T-cell (primary cell): Measurements from ENCODE around the gene CLEC4E. TPM values are rescaled to one million over a fixed set of nuclear protein-coding genes. Genes with fewer than 3 reads are reported as not detected.

Experiments
- ATAC-seq, 4 experiments: fragments of 200-7000 bp in 3 of 4; fragments of 150-1000 bp in 1 of 4; cut with Tn5 transposase; replicated peaks in 1 of 4; 1 replicate in 3 of 4; 2 replicates in 1 of 4; pipeline ENCODE4 v1.10.0; 2021; ENCODE audit warnings: moderate library complexity in 3 of 4, mild to moderate bottlenecking in 2 of 4, moderate number of reproducible peaks in 1 of 4
- CTCF ChIA-PET, 2 donors: fragments of 300-600 bp; sonication (Branson Sonifier 250); formaldehyde crosslinking; loops; one replicate each; lab custom pipeline; 2022; ENCODE audit warnings: antibody characterized with exemption in 2 of 2; lab: Charles Lee
- POLR2A ChIA-PET, 2 donors: fragments of 300-600 bp; sonication (Branson Sonifier 250); formaldehyde crosslinking; loops; one replicate each; lab custom pipeline; 2022; ENCODE audit warnings: antibody characterized with exemption in 2 of 2; lab: Charles Lee
- DNase-seq, 35 experiments: peaks; one replicate each; pipeline versions ENCODE4 v3.0.0 to v3.0.0-alpha.2; 2013 to 2023
- H3K27ac ChIP-seq: one replicate; pipeline ENCODE4 v1.5.1; 2013; ENCODE audit warnings: low read length
- H3K27me3 ChIP-seq, 2 experiments: replicated peaks in 1 of 2; 1 replicate in 1 of 2; 2 replicates in 1 of 2; pipeline versions ENCODE4 v1.6.1 to v1.7.0; 2013; ENCODE audit warnings: low read length in 1 of 2, mixed read lengths in 1 of 2; ENCODE audit not compliant: control insufficient read depth in 2 of 2, insufficient read depth in 2 of 2; ENCODE audit errors: extremely low read depth in 1 of 2
- H3K36me3 ChIP-seq, 2 donors: 1 replicate in 1 of 2; 2 replicates in 1 of 2; pipeline versions ENCODE4 v1.6.1 to v1.7.0; 2013; ENCODE audit warnings: low read length in 1 of 2; ENCODE audit not compliant: control insufficient read depth in 2 of 2, insufficient read depth in 1 of 2; ENCODE audit errors: extremely low read depth in 1 of 2
- H3K4me1 ChIP-seq, 2 experiments: 1 replicate in 1 of 2; 2 replicates in 1 of 2; pipeline versions ENCODE4 v1.6.1 to v1.7.0; 2013; ENCODE audit warnings: low read length in 2 of 2, mixed read lengths in 1 of 2; ENCODE audit not compliant: insufficient read depth in 2 of 2, control insufficient read depth in 1 of 2; ENCODE audit errors: extremely low read depth in 1 of 2
- H3K4me3 ChIP-seq, 2 donors: 1 replicate in 1 of 2; 2 replicates in 1 of 2; pipeline versions ENCODE4 v1.5.1 to v1.7.0; 2013; ENCODE audit warnings: mild to moderate bottlenecking in 2 of 2, low read length in 1 of 2, moderate library complexity in 1 of 2; ENCODE audit not compliant: control insufficient read depth in 1 of 2; ENCODE audit errors: extremely low read depth in 1 of 2
- H3K9me3 ChIP-seq: 2 replicates; pipeline ENCODE4 v1.7.0; 2013
- H3K27ac Mint-ChIP-seq, 2 donors: one replicate each; pipeline ENCODE4 v1.8.0; 2020 to 2021; ENCODE audit warnings: mild to moderate bottlenecking in 2 of 2, mixed read lengths in 2 of 2
- H3K27me3 Mint-ChIP-seq, 2 donors: one replicate each; pipeline ENCODE4 v1.8.0; 2021 to 2022; ENCODE audit warnings: mixed read lengths in 2 of 2
- H3K36me3 Mint-ChIP-seq: one replicate; pipeline ENCODE4 v1.8.0; 2021; ENCODE audit warnings: mixed read lengths
- H3K4me1 Mint-ChIP-seq, 3 donors: one replicate each; pipeline ENCODE4 v1.8.0; 2020 to 2022; ENCODE audit warnings: mixed read lengths in 3 of 3, mild to moderate bottlenecking in 1 of 3
- H3K4me3 Mint-ChIP-seq, 3 donors: one replicate each; pipeline ENCODE4 v1.8.0; 2020 to 2022; ENCODE audit warnings: mild to moderate bottlenecking in 3 of 3, mixed read lengths in 3 of 3, moderate library complexity in 3 of 3
- H3K9me3 Mint-ChIP-seq, 3 donors: one replicate each; pipeline ENCODE4 v1.8.0; 2020 to 2022; ENCODE audit warnings: mixed read lengths in 3 of 3
- WGBS: methylation state at CpG from one replicate; pipeline ENCODE4 v1.1.5; 2013; ENCODE audit warnings: missing lambda C conversion rate; ENCODE audit not compliant: insufficient coverage; 5-methylcytosine and 5-hydroxymethylcytosine counted together
- total RNA-seq, 35 experiments: library from RNA in 6 of 35; stranded (reverse) in 6 of 35; fragments of 120-200 nt in 1 of 35; gene quantifications; one replicate each; pipeline versions ENCODE4 v1.2.1 to v1.2.4 and lab custom pipeline; 2013 to 2026

The CLEC4E gene
- total RNA-seq, 5 donors from 2014 or later (not counting 1 experiment from before 2014, with no cell fraction given): not detected

DNA sequence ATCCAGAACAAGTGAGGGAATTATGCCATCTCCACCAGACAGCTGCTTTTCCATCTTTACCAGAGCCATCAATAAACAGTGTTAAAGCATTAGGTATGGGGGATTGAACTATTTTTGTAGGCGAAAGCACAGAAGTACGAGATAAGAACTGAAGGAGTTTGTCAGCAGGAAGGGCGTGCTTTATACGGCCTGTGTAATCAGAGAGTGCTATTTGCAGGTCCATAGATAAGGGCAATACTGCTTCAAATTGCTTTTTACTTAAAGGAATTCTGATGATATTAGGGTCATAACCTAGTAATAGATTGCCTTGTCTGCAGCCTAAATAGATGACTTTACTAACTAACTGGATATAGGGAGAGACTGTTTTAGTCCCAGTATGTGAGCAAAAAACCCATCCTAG lies 20.3 kb upstream of the CLEC4E start:
- CTCF ChIA-PET: no interaction called here
- Histone ChIP-seq H3K4me1 (no peaks in the 10 kb centered on the region), H3K27ac (no peak overlapping the region), H3K27me3 (peaks cover 0 to 4% of the 10 kb centered on the region in 2 experiments), H3K36me3 (no peaks in the 10 kb centered on the region), H3K4me3 (no peak overlapping the region), H3K9me3 (no peaks in the 10 kb centered on the region)
- DNase-seq (no peak), ATAC-seq (no peak)
- Mint-ChIP-seq H3K27ac (no peak overlapping the region), H3K36me3 (no peaks in the 10 kb centered on the region), H3K27me3 (peaks cover 2 to 10% of the 10 kb centered on the region in 2 donors), H3K4me3 (no peak overlapping the region), H3K4me1 (no peaks in the 10 kb centered on the region), H3K9me3 (peaks cover 4 to 18% (median 13%) of the 10 kb centered on the region in 3 donors)
- POLR2A ChIA-PET: no interaction called here
- 98% methylated on average over 4 of the region's 4 CpGs for WGBS

DNA sequence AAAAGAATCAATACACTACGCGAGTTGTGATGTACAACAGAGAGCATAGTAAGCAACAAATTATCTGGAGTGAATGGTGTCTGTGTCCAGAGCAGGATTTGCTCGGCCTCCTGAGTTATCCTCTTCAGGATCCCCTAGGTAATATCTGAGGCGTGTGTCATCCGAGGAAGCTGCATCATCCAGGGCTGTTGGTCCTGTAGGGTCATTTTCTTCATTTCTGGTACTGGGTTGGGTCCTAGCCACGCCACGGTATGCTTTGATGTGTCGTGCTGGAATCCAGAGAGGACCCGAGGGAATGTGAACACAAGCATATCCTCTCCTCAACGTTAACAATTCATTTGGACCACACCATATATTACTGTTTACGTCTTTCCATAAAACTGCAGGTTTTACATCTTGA lies 19.0 kb upstream of the CLEC4E start:
- Histone ChIP-seq H3K36me3 (no peaks in the 10 kb centered on the region), H3K27ac (no peak overlapping the region), H3K4me3 (no peak overlapping the region), H3K27me3 (peaks cover 0 to 2% of the 10 kb centered on the region in 2 experiments), H3K9me3 (no peaks in the 10 kb centered on the region), H3K4me1 (no peaks in the 10 kb centered on the region)
- no peak overlapping the region for H3K27ac Mint-ChIP-seq
- WGBS: 92% methylated on average over 8 of the region's 11 CpGs
- peaks cover 4 to 18% (median 13%) of the 10 kb centered on the region in 3 donors for H3K9me3 Mint-ChIP-seq
- ChIA-PET POLR2A (no interaction called here), CTCF (no interaction called here)
- peaks cover 0 to 10% of the 10 kb centered on the region in 2 donors for H3K27me3 Mint-ChIP-seq
- DNase-seq (no peak), ATAC-seq (no peak)
- H3K4me1 Mint-ChIP-seq: no peaks in the 10 kb centered on the region
- H3K4me3 Mint-ChIP-seq: no peak overlapping the region
- no peaks in the 10 kb centered on the region for H3K36me3 Mint-ChIP-seq

DNA sequence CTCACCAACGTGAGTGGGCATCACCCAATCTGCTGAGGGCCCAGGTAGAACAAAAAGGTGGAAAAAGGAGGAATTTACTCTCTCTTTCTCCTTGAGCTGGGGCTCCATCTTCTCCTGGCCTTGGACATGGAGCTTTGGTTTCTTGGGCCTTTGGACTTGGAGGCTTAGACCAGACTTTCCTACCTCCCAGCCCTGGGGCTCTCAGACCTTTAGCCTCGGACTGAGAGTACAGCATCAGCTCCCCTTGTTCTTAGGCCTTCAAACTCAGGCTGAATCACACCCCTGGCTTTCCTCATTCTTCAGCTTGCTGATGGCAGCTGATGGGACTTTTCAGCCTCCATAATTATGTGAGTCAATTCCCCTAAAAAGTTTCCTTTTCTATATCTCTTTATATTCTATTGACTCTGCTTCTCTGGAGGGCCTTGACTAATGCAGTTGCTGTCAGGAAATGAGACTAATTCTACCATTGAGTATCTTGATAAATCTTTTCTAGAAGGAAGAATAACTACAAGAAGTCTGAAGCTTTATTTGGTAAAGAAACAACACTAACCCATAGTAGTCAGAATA lies 15.9 kb upstream of the CLEC4E start:
- no peak overlapping the region for H3K4me3 Mint-ChIP-seq
- no peaks in the 10 kb centered on the region for H3K36me3 Mint-ChIP-seq
- H3K4me3 ChIP-seq: no peak overlapping the region
- no peaks in the 10 kb centered on the region for H3K9me3 ChIP-seq
- H3K36me3 ChIP-seq: no peaks in the 10 kb centered on the region
- ATAC-seq (no peak), DNase-seq (no peak)
- no peaks in the 10 kb centered on the region for H3K4me1 Mint-ChIP-seq
- CTCF ChIA-PET: interaction anchor here in 1 of 2 donors (1.2 kb wide), 1 partner anchor 12 kb away, joined by 4 read pairs; no protein-coding TSS in a partner anchor
- WGBS: 100% methylated on average over 1 of the region's 2 CpGs
- no peaks in the 10 kb centered on the region for H3K4me1 ChIP-seq
- H3K27ac ChIP-seq: no peak overlapping the region
- H3K9me3 Mint-ChIP-seq: peaks cover 0 to 3% (median 2%) of the 10 kb centered on the region in 3 donors
- no peaks in the 10 kb centered on the region for H3K27me3 ChIP-seq
- no peak overlapping the region for H3K27ac Mint-ChIP-seq
- POLR2A ChIA-PET: no interaction called here
- H3K27me3 Mint-ChIP-seq: peaks cover 0 to 10% of the 10 kb centered on the region in 2 donors

DNA sequence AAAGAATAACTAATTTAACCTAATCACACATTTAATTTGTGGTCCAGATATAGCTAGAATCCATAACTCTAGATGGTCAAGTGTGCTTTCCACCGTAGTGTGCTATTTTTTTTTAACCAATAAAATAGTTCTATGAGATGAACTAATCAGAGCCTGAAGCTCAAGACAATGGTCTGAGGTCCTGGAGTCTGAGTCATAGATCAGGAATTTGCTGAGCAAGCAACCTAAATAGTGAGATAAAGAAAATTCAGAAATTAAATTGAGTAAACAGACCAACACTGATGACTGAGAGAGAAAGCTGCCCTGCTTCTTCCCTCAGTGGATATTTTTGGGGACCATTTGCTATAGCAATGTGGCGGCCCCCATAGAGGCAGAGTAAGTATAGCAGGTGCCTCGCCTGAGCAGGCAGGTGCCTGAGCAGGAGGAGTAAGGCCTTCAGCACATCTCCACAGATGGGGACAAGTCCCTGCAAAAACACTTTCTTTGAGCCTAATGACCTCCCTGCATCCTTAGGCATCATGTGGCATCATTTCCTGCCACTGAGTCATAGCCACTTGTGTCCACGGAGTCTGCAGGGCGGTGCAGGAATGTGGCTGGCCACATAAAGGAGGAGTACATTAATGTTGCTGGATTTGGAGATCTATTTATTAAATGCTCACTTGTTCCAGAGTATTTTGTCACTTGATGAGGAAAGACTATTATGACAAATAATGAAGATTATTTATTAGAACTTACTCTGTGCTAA lies 13.9 kb upstream of the CLEC4E start:
- no peak overlapping the region for H3K27ac ChIP-seq
- CTCF ChIA-PET: interaction anchor here (1.4 to 2.1 kb wide), 2 partner anchors 10 kb away, joined by 5 to 6 read pairs; no protein-coding TSS in a partner anchor
- WGBS: 80% methylated on average over 2 of the region's 5 CpGs
- H3K27me3 ChIP-seq: no peaks in the 10 kb centered on the region
- H3K4me3 ChIP-seq: no peak overlapping the region
- no peaks in the 10 kb centered on the region for H3K27me3 Mint-ChIP-seq
- H3K36me3 Mint-ChIP-seq: no peaks in the 10 kb centered on the region
- no peak for ATAC-seq
- H3K36me3 ChIP-seq: no peaks in the 10 kb centered on the region
- H3K27ac Mint-ChIP-seq: no peak overlapping the region
- H3K4me3 Mint-ChIP-seq: no peak overlapping the region
- H3K9me3 ChIP-seq: no peaks in the 10 kb centered on the region
- no peaks in the 10 kb centered on the region for H3K9me3 Mint-ChIP-seq
- no peaks in the 10 kb centered on the region for H3K4me1 Mint-ChIP-seq
- DNase-seq: no peak
- POLR2A ChIA-PET: interaction anchor here in 1 of 2 donors (0.6 kb wide), 2 partner anchors 40 to 78 kb away, joined by 4 to 5 read pairs; no protein-coding TSS in a partner anchor
- no peaks in the 10 kb centered on the region for H3K4me1 ChIP-seq

DNA sequence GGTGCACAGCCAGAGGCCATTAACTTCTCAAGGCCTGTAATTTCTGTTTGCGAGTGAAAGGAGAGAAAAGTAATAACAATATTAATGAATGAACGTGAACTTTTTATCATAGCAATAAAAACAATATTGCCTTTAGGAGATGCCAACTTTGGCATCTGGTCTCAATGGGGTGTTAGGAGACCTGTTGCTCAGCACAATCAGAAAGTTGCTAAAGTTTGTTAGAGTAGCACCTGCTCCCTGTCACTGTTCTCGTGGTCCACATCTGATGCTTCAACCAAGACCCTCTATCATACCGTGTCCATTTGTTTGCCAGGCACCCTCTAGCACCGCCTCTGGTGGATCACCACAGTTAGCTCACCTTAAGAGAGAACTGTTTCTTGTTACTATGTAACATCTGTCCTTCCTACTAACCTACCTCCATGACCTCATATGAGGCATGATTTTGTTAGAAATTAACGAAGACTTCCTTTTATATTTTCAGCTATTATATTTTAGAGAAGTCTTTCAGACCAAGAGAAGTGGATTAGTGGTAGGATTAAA lies 12.5 kb upstream of the CLEC4E start:
- Mint-ChIP-seq H3K9me3 (no peaks in the 10 kb centered on the region), H3K4me3 (no peak overlapping the region), H3K4me1 (no peaks in the 10 kb centered on the region), H3K27me3 (peaks cover 0 to 1% of the 10 kb centered on the region in 2 donors), H3K27ac (no peak overlapping the region), H3K36me3 (no peaks in the 10 kb centered on the region)
- WGBS: no CpG with 5 or more reads among the region's 6 CpGs
- no peak overlapping the region for H3K27ac ChIP-seq
- POLR2A ChIA-PET: no interaction called here
- ATAC-seq: no peak
- no peaks in the 10 kb centered on the region for H3K9me3 ChIP-seq
- H3K4me3 ChIP-seq: no peak overlapping the region
- CTCF ChIA-PET: interaction anchor here (1.0 to 2.1 kb wide), 3 partner anchors 9 to 29 kb away, joined by 3 to 6 read pairs (median 5); no protein-coding TSS in a partner anchor
- no peaks in the 10 kb centered on the region for H3K36me3 ChIP-seq
- H3K4me1 ChIP-seq: no peaks in the 10 kb centered on the region
- H3K27me3 ChIP-seq: no peaks in the 10 kb centered on the region
- no peak for DNase-seq

DNA sequence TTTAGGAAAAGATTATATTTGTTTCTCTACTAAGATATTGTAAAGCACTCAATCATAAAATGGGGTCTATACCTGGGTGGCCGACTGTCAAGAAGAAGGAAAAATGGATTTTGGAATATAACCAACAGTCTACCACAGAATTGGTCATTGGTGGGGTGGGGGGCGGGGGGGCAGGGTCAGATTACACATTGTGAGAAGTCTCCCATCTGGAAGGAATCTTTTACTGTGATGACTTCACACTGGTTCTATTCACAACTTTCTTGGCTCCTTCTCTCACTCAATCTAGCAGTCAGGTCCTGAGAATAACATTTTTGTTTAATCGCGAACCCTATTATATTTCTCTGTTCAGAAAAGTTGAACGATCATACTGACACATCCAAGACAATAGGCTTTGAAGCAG lies 8.7 kb upstream of the CLEC4E start:
- Histone ChIP-seq H3K9me3 (no peaks in the 10 kb centered on the region), H3K36me3 (no peaks in the 10 kb centered on the region), H3K4me3 (no peak overlapping the region), H3K27ac (no peak overlapping the region), H3K27me3 (no peaks in the 10 kb centered on the region), H3K4me1 (peaks cover 0 to 5% of the 10 kb centered on the region in 2 experiments)
- Mint-ChIP-seq H3K4me3 (no peak overlapping the region), H3K27ac (no peak overlapping the region), H3K36me3 (no peaks in the 10 kb centered on the region), H3K27me3 (peaks cover 0 to 1% of the 10 kb centered on the region in 2 donors), H3K9me3 (no peaks in the 10 kb centered on the region), H3K4me1 (peaks cover 0 to 5% (median 3%) of the 10 kb centered on the region in 3 donors)
- DNase-seq: no peak
- ChIA-PET POLR2A (no interaction called here), CTCF (no interaction called here)
- ATAC-seq: no peak
- WGBS: 100% methylated on average over 3 of the region's 5 CpGs
